Pancreas (tissue), 10 donors: ENCODE results near the gene EFNA5. TPM values are rescaled to one million over a fixed set of nuclear protein-coding genes. Genes with fewer than 3 reads are reported as not detected.

ENCODE experiments used
- ATAC-seq, 4 donors: fragments of 200-7000 bp; cut with Tn5 transposase; one replicate each; pipeline versions ENCODE4 v1.8.0 to v1.9.1; 2020; ENCODE audit warnings: mild to moderate bottlenecking in 4 of 4, moderate library complexity in 4 of 4
- DNase-seq, 6 donors: peaks; one replicate each; pipeline ENCODE4 v3.0.0-alpha.2; 2020
- FAIRE-seq: peaks from 2 replicates; lab custom pipeline; 2012; peaks lifted over from hg19 to GRCh38; lab: Jason Lieb, UNC
- H3K27ac ChIP-seq, 4 donors: fragments of 200-600 bp; sonication (generic); 1 replicate in 3 of 4; 2 replicates in 1 of 4; pipeline versions ENCODE4 v1.5.0 to v1.8.0; 2020
- H3K27me3 ChIP-seq, 4 donors: fragments of 200-600 bp; one replicate each; pipeline ENCODE4 v1.8.0; 2021
- H3K36me3 ChIP-seq, 3 donors: fragments of 200-600 bp; sonication (generic) in 1 of 3; one replicate each; pipeline versions ENCODE4 v1.5.0 to v1.8.0; 2020 to 2021
- H3K4me1 ChIP-seq, 3 donors: fragments of 200-600 bp; one replicate each; pipeline ENCODE4 v1.8.0; 2021
- H3K4me3 ChIP-seq, 4 donors: fragments of 200-600 bp; sonication (generic) in 2 of 4; one replicate each; pipeline versions ENCODE4 v1.5.0 to v1.8.0; 2020 to 2021
- H3K9me3 ChIP-seq, 4 donors: fragments of 200-600 bp; one replicate each; pipeline ENCODE4 v1.8.0; 2021
- CTCF ChIP-seq, 4 donors: fragments of 200-600 bp; sonication (generic) in 3 of 4; IDR thresholded peaks; one replicate each; pipeline versions ENCODE4 v1.5.0 to v1.8.0; 2021; ENCODE audit warnings: antibody characterized with exemption in 4 of 4
- WGBS, 2 donors: extraction: QIAGEN DNeasy Blood & Tissue Kit; methylation state at CpG; one replicate each; pipeline ENCODE4 v1.1.7; 2013; 5-methylcytosine and 5-hydroxymethylcytosine counted together
- intact Hi-C, 3 donors: fragments of 100-400 bp; cut with DNase I; formaldehyde crosslinking; loops; one replicate each; pipeline versions ENCODE4 v1.11.1 to v1.14.2; 2022
- polyA plus RNA-seq, 2 donors: library from polyadenylated mRNA; stranded (reverse); fragments of 200-250 nt; gene quantifications; one replicate each; pipeline ENCODE4 v1.2.3, GENCODE V29; 2013
- total RNA-seq, 6 donors: library from RNA; stranded (reverse); fragmentation: NEBNext Ultra II Directional in 4 of 6; extraction: Animal tissue kit (Norgen Biotek cat#: 25700) in 4 of 6; gene quantifications; one replicate each; pipeline versions ENCODE4 v1.2.1 to v1.2.4, GENCODE V29; 2021 to 2023
- donor health status: healthy with polysubstance abuse.
- donor health status: DM: no; HTN: no; CAD: no; lungs with moderate emphysema.
- donor health status: DM: no; HTN: no; CAD: no.
- donor health status: control.
- donor health status: control.
- donor health status: Bipolar disorder and iron deficiency.
- donor health status: DM: yes; HTN: yes; CAD: no.
- donor health status: DM: no; HTN: no; CAD: no.
- donor health status: DM: no; HTN: no; CAD: no.
- donor health status: DM: yes; HTN: yes; CAD: no.

The EFNA5 gene
- total and polyA plus RNA-seq, 8 donors: 0.23 to 3.8 (median 2.1) TPM

GRCh38 chr5:107668154-107669095 lies 2.3 kb downstream of the EFNA5 start:
- intact Hi-C loops: no loop called here
- Histone ChIP-seq H3K27ac (no peak overlapping the region), H3K4me3 (peak overlapping the region in 1 of 4 donors; percentile 54), H3K4me1 (peaks cover 0 to 9% (median 8%) of the 10 kb centered on the region in 3 donors), H3K27me3 (peaks cover 0 to 9% (median 3%) of the 10 kb centered on the region in 4 donors), H3K9me3 (no peaks in the 10 kb centered on the region), H3K36me3 (no peaks in the 10 kb centered on the region)
- ATAC-seq (no peak), FAIRE-seq (no peak), DNase-seq (no peak)
- TF ChIP-seq CTCF (IDR thresholded peaks at IDR 0.05): no peak
- WGBS, 2 donors: 49 to 57% methylated on average over 11 of the region's 11 CpGs

GRCh38 chr5:107666051-107666655 lies 4.6 kb downstream of the EFNA5 start:
- Histone ChIP-seq H3K4me1 (peaks cover 0 to 9% (median 8%) of the 10 kb centered on the region in 3 donors), H3K36me3 (no peaks in the 10 kb centered on the region), H3K27me3 (peaks cover 0 to 9% (median 3%) of the 10 kb centered on the region in 4 donors), H3K4me3 (no peak overlapping the region), H3K9me3 (no peaks in the 10 kb centered on the region), H3K27ac (no peak overlapping the region)
- intact Hi-C loops: no loop called here
- ATAC-seq (no peak), FAIRE-seq (no peak), DNase-seq (no peak)
- no peak for TF ChIP-seq CTCF (IDR thresholded peaks at IDR 0.05)
- WGBS, 2 donors: 59 to 66% methylated on average over 3 of the region's 3 CpGs

GRCh38 chr5:107665036-107665570 lies 5.6 kb downstream of the EFNA5 start:
- intact Hi-C loops: no loop called here
- no peak for FAIRE-seq
- WGBS, 2 donors: 81 to 83% methylated on average over 2 of the region's 2 CpGs
- no peak overlapping the region for H3K4me3 ChIP-seq
- no peaks in the 10 kb centered on the region for H3K36me3 ChIP-seq
- peaks cover 0 to 9% (median 3%) of the 10 kb centered on the region in 4 donors for H3K27me3 ChIP-seq
- H3K27ac ChIP-seq: no peak overlapping the region
- H3K9me3 ChIP-seq: no peaks in the 10 kb centered on the region
- peaks cover 0 to 8% (median 5%) of the 10 kb centered on the region in 3 donors for H3K4me1 ChIP-seq
- ATAC-seq: no peak
- DNase-seq: no peak
- no peak for TF ChIP-seq CTCF (IDR thresholded peaks at IDR 0.05)

DNA sequence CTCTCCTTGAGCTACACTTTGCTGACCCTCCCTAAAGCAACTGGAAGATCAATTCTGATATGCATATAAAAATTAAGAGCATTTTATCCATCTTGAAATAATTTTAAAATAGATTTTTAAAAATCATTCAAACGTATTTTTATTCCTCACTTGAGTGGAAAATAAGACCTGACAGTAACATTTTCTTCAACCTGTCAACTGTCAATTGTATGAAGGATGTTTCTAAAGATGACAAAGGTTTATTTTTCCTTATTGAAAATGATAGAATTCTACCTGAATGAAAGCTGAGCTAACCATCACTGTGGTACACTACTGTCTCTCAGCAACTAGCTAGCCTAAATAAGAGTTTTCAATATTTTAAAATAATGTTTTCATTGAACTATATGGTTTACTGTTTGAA lies 7.0 kb downstream of the EFNA5 start:
- Histone ChIP-seq H3K9me3 (no peaks in the 10 kb centered on the region), H3K27me3 (peaks cover 0 to 9% (median 0%) of the 10 kb centered on the region in 4 donors), H3K36me3 (no peaks in the 10 kb centered on the region), H3K4me3 (no peak overlapping the region), H3K27ac (no peak overlapping the region), H3K4me1 (no peaks in the 10 kb centered on the region)
- 53 to 59% methylated on average over 1 of the region's 1 CpG for WGBS, 2 donors
- DNase-seq (no peak), ATAC-seq (no peak), FAIRE-seq (no peak)
- TF ChIP-seq CTCF (IDR thresholded peaks at IDR 0.05): no peak
- intact Hi-C loops: loop anchor here in 1 of 3 donors (5.0 kb wide), 1 partner anchor 206 kb away; no protein-coding TSS in a partner anchor
